ENCODE results near the gene TMUB1.

TMUB1 gene

GRCh38 chr7:151120896-151121295 lies 37.6 kb upstream of the TMUB1 start:
- Histone ChIP-seq H3K27ac (ENCODE audit: low read depth, low read length) (no peak overlapping the region), H3K27me3 (ENCODE audit: insufficient read depth, low read length) (no peaks in the 10 kb centered on the region), H3K4me1 (ENCODE audit: control insufficient read depth, insufficient read depth, low read length, unreplicated experiment) (no peaks in the 10 kb centered on the region), H3K79me2 (ENCODE audit: control insufficient read depth, insufficient read depth, low read length, unreplicated experiment) (peaks cover 7% of the 10 kb centered on the region), H3K36me3 (ENCODE audit: insufficient read depth, low read length) (0 out of 2 replicates have a peak, but pooled peaks cover 5% of the 10 kb centered on the region), H2AFZ (ENCODE audit: low read length, unreplicated experiment) (no peak overlapping the region), H3K4me3 (ENCODE audit: low read depth, low read length) (no peak overlapping the region)

- H3K79me2 ChIP-seq (ENCODE audit: control insufficient read depth, insufficient read depth, low read length, unreplicated experiment), result peaks cover 12% of the 10 kb centered on the region
- no peak overlapping the region for H2AFZ ChIP-seq (ENCODE audit: low read length, unreplicated experiment)
- 0 out of 2 replicates have a peak, but pooled peaks cover 5% of the 10 kb centered on the region for H3K36me3 ChIP-seq (ENCODE audit: insufficient read depth, low read length)
- no peak overlapping the region for H3K27ac ChIP-seq (ENCODE audit: low read depth, low read length)
- no peaks in the 10 kb centered on the region for H3K4me1 ChIP-seq (ENCODE audit: control insufficient read depth, insufficient read depth, low read length, unreplicated experiment)
- H3K4me3 ChIP-seq (ENCODE audit: low read depth, low read length), result no peak overlapping the region
- no peaks in the 10 kb centered on the region for H3K27me3 ChIP-seq (ENCODE audit: insufficient read depth, low read length)
These were observed 36.6 kb upstream of the TMUB1 start for GRCh38 chr7:151119902-151120301.

- no peaks in the 10 kb centered on the region for H3K27me3 ChIP-seq (ENCODE audit: insufficient read depth, low read length)
- H3K36me3 ChIP-seq (ENCODE audit: insufficient read depth, low read length), result no peaks in the 10 kb centered on the region
- peaks cover 4% of the 10 kb centered on the region for H3K4me1 ChIP-seq (ENCODE audit: control insufficient read depth, insufficient read depth, low read length, unreplicated experiment)
- H3K79me2 ChIP-seq (ENCODE audit: control insufficient read depth, insufficient read depth, low read length, unreplicated experiment), result peaks cover 16% of the 10 kb centered on the region
- H3K27ac ChIP-seq (ENCODE audit: low read depth, low read length), result no peak overlapping the region
- H3K4me3 ChIP-seq (ENCODE audit: low read depth, low read length), result no peak overlapping the region
- H2AFZ ChIP-seq (ENCODE audit: low read length, unreplicated experiment), result no peak overlapping the region
These were observed 35.7 kb upstream of the TMUB1 start for GRCh38 chr7:151119055-151119415.

GRCh38 chr7:151118108-151119054 lies 35.1 kb upstream of the TMUB1 start:
- H2AFZ ChIP-seq (ENCODE audit: low read length, unreplicated experiment), result no peak overlapping the region
- peaks cover 21% of the 10 kb centered on the region for H3K79me2 ChIP-seq (ENCODE audit: control insufficient read depth, insufficient read depth, low read length, unreplicated experiment)
- no peaks in the 10 kb centered on the region for H3K27me3 ChIP-seq (ENCODE audit: insufficient read depth, low read length)
- H3K27ac ChIP-seq (ENCODE audit: low read depth, low read length), result no peak overlapping the region
- H3K4me3 ChIP-seq (ENCODE audit: low read depth, low read length), result no peak overlapping the region
- no peaks in the 10 kb centered on the region for H3K36me3 ChIP-seq (ENCODE audit: insufficient read depth, low read length)
- H3K4me1 ChIP-seq (ENCODE audit: control insufficient read depth, insufficient read depth, low read length, unreplicated experiment), result peaks cover 11% of the 10 kb centered on the region

GRCh38 chr7:151117565-151117964 lies 34.3 kb upstream of the TMUB1 start:
- Histone ChIP-seq H3K79me2 (ENCODE audit: control insufficient read depth, insufficient read depth, low read length, unreplicated experiment) (peaks cover 25% of the 10 kb centered on the region), H3K27ac (ENCODE audit: low read depth, low read length) (no peak overlapping the region), H3K4me3 (ENCODE audit: low read depth, low read length) (no peak overlapping the region), H2AFZ (ENCODE audit: low read length, unreplicated experiment) (no peak overlapping the region), H3K36me3 (ENCODE audit: insufficient read depth, low read length) (no peaks in the 10 kb centered on the region), H3K4me1 (ENCODE audit: control insufficient read depth, insufficient read depth, low read length, unreplicated experiment) (peaks cover 14% of the 10 kb centered on the region), H3K27me3 (ENCODE audit: insufficient read depth, low read length) (no peaks in the 10 kb centered on the region)

GRCh38 chr7:151116603-151117440 lies 33.5 kb upstream of the TMUB1 start:
- Histone ChIP-seq H3K79me2 (ENCODE audit: control insufficient read depth, insufficient read depth, low read length, unreplicated experiment) (peaks cover 30% of the 10 kb centered on the region), H3K27ac (ENCODE audit: low read depth, low read length) (no peak overlapping the region), H3K4me1 (ENCODE audit: control insufficient read depth, insufficient read depth, low read length, unreplicated experiment) (peaks cover 14% of the 10 kb centered on the region), H3K27me3 (ENCODE audit: insufficient read depth, low read length) (no peaks in the 10 kb centered on the region), H3K36me3 (ENCODE audit: insufficient read depth, low read length) (no peaks in the 10 kb centered on the region), H3K4me3 (ENCODE audit: low read depth, low read length) (no peak overlapping the region), H2AFZ (ENCODE audit: low read length, unreplicated experiment) (no peak overlapping the region)

GRCh38 chr7:151115836-151116418 lies 32.6 kb upstream of the TMUB1 start:
- Histone ChIP-seq H3K4me3 (ENCODE audit: low read depth, low read length) (no peak overlapping the region), H2AFZ (ENCODE audit: low read length, unreplicated experiment) (no peak overlapping the region), H3K4me1 (ENCODE audit: control insufficient read depth, insufficient read depth, low read length, unreplicated experiment) (peaks cover 14% of the 10 kb centered on the region), H3K36me3 (ENCODE audit: insufficient read depth, low read length) (no peaks in the 10 kb centered on the region), H3K27ac (ENCODE audit: low read depth, low read length) (no peak overlapping the region), H3K79me2 (ENCODE audit: control insufficient read depth, insufficient read depth, low read length, unreplicated experiment) (peaks cover 38% of the 10 kb centered on the region), H3K27me3 (ENCODE audit: insufficient read depth, low read length) (no peaks in the 10 kb centered on the region)

GRCh38 chr7:151115121-151115835 lies 32.0 kb upstream of the TMUB1 start:
- no peak overlapping the region for H3K4me3 ChIP-seq (ENCODE audit: low read depth, low read length)

GRCh38 chr7:151114151-151115090 lies 31.1 kb upstream of the TMUB1 start:
- Histone ChIP-seq H2AFZ (ENCODE audit: low read length, unreplicated experiment) (no peak overlapping the region), H3K27me3 (ENCODE audit: insufficient read depth, low read length) (no peaks in the 10 kb centered on the region), H3K27ac (ENCODE audit: low read depth, low read length) (no peak overlapping the region), H3K36me3 (ENCODE audit: insufficient read depth, low read length) (no peaks in the 10 kb centered on the region), H3K79me2 (ENCODE audit: control insufficient read depth, insufficient read depth, low read length, unreplicated experiment) (peaks cover 44% of the 10 kb centered on the region), H3K4me1 (ENCODE audit: control insufficient read depth, insufficient read depth, low read length, unreplicated experiment) (peaks cover 21% of the 10 kb centered on the region), H3K4me3 (ENCODE audit: low read depth, low read length) (no peak overlapping the region)

More at GRCh38 chr7:151115121-151115835, 32.0 kb upstream of the TMUB1 start:
- Histone ChIP-seq H3K27me3 (ENCODE audit: insufficient read depth, low read length) (no peaks in the 10 kb centered on the region), H2AFZ (ENCODE audit: low read length, unreplicated experiment) (no peak overlapping the region), H3K79me2 (ENCODE audit: control insufficient read depth, insufficient read depth, low read length, unreplicated experiment) (peaks cover 44% of the 10 kb centered on the region), H3K4me1 (ENCODE audit: control insufficient read depth, insufficient read depth, low read length, unreplicated experiment) (peaks cover 14% of the 10 kb centered on the region), H3K27ac (ENCODE audit: low read depth, low read length) (no peak overlapping the region), H3K36me3 (ENCODE audit: insufficient read depth, low read length) (no peaks in the 10 kb centered on the region)

Measured in ACC112 (cell line).